HEK293T (cell line): ENCODE measurements around the gene MESP1.

ENCODE experiments used
- BHLHE40 ChIP-seq: fragments of 450-650 bp; IDR thresholded peaks from 2 replicates; pipeline ENCODE4 v1.6.1; 2016; ENCODE audit warnings: mild to moderate bottlenecking, moderate library complexity, borderline replicate concordance
- NFRKB ChIP-seq: fragments of 450-650 bp; IDR thresholded peaks from 2 replicates; pipeline ENCODE4 v1.6.1; 2016; ENCODE audit warnings: mild to moderate bottlenecking, moderate library complexity
- PKNOX1 ChIP-seq: fragments of 450-650 bp; IDR thresholded peaks from 2 replicates; pipeline ENCODE4 v1.6.1; 2016
- SP1 ChIP-seq: fragments of 450-650 bp; IDR thresholded peaks from 2 replicates; pipeline ENCODE4 v1.6.1; 2017

- TF ChIP-seq PKNOX1 (no peak), NFRKB (no peak), BHLHE40 (no peak), SP1 (no peak)
Measured at GRCh38 chr15:89750560-89751542, at the start of gene MESP1.
